Neural progenitor cell (in vitro differentiated cells): ENCODE results near the gene MAP6.

Source experiments
- CTCF ChIP-seq: fragments of 200-600 bp; sonication (generic); IDR thresholded peaks from 2 replicates; pipeline ENCODE4 v1.5.1; 2017; ENCODE audit warnings: antibody characterized with exemption, mild to moderate bottlenecking
- EZH2 ChIP-seq: fragments of 200-600 bp; sonication (generic); IDR thresholded peaks from 2 replicates; pipeline ENCODE4 v1.6.1; 2017; ENCODE audit warnings: antibody characterized with exemption, mild to moderate bottlenecking, moderate library complexity
- EZH2phosphoT487 ChIP-seq: fragments of 200-600 bp; sonication (generic); IDR thresholded peaks from 2 replicates; pipeline ENCODE4 v1.6.1; 2017; ENCODE audit warnings: antibody characterized with exemption

- TF ChIP-seq EZH2phosphoT487 (no peak), CTCF (no peak), EZH2 (no peak)
These were observed 73.4 kb downstream of the MAP6 start for GRCh38 chr11:75595429-75595828.
